Upper lobe of left lung (tissue), 6 donors: ENCODE measurements around the gene DNAJB6. TPM values are rescaled to one million over a fixed set of nuclear protein-coding genes. Genes with fewer than 3 reads are reported as not detected.

Experiments used
- ATAC-seq, 2 donors: fragments of 200-7000 bp; cut with Tn5 transposase; one replicate each; pipeline ENCODE4 v1.9.1; 2022; ENCODE audit warnings: mild to moderate bottlenecking in 2 of 2, moderate library complexity in 2 of 2; ENCODE audit not compliant: low FRiP score in 2 of 2
- DNase-seq, 2 donors: peaks; one replicate each; pipeline ENCODE4 v3.0.0-alpha.2; 2019 to 2020
- H3K27ac ChIP-seq, 4 donors: fragments of 200-600 bp; sonication (generic); one replicate each; pipeline ENCODE4 v1.5.1; 2016 to 2019
- H3K27me3 ChIP-seq, 4 donors: fragments of 200-600 bp; sonication (generic); one replicate each; pipeline ENCODE4 v1.5.1; 2017 to 2019
- H3K36me3 ChIP-seq, 4 donors: fragments of 200-600 bp; sonication (generic); one replicate each; pipeline ENCODE4 v1.5.1; 2016 to 2019
- H3K4me1 ChIP-seq, 4 donors: fragments of 200-600 bp; sonication (generic); one replicate each; pipeline ENCODE4 v1.5.1; 2018 to 2019
- H3K4me3 ChIP-seq, 4 donors: fragments of 200-600 bp; sonication (generic); one replicate each; pipeline ENCODE4 v1.5.1; 2017 to 2019; ENCODE audit warnings: mild to moderate bottlenecking in 2 of 4, moderate library complexity in 1 of 4
- H3K9me3 ChIP-seq, 4 donors: fragments of 200-600 bp; sonication (generic); one replicate each; pipeline ENCODE4 v1.5.1; 2018 to 2019
- EP300 ChIP-seq, 4 donors: sonication (generic); formaldehyde crosslinking; IDR thresholded peaks; one replicate each; pipeline ENCODE4 v1.5.1; 2017; ENCODE audit warnings: antibody characterized with exemption in 4 of 4, control low read depth in 2 of 4
- POLR2A ChIP-seq, 4 donors: fragments of 450-650 bp; IDR thresholded peaks; one replicate each; pipeline ENCODE4 v1.5.1; 2016 to 2017; ENCODE audit warnings: antibody characterized with exemption in 4 of 4, mild to moderate bottlenecking in 2 of 4
- POLR2AphosphoS5 ChIP-seq, 2 donors: sonication (generic); formaldehyde crosslinking; IDR thresholded peaks; one replicate each; pipeline ENCODE4 v1.5.1; 2017; ENCODE audit warnings: antibody characterized with exemption in 2 of 2
- WGBS, 2 donors: methylation state at CpG; one replicate each; pipeline ENCODE4 v1.1.5; 2017 to 2018; 5-methylcytosine and 5-hydroxymethylcytosine counted together
- total RNA-seq, 6 donors: library from RNA; depleted of rRNA in 4 of 6; stranded (reverse); fragments of >200 nt in 4 of 6; gene quantifications; one replicate each; pipeline versions ENCODE4 v1.1.0 to v1.2.1, GENCODE V29; 2016 to 2021
- TF ChIP-seq, protein P1 (sequence below), 6 experiments: fragments of 450-650 bp in 4 of 6; fragments of 200-600 bp in 2 of 6; sonication (generic) in 2 of 6; IDR thresholded peaks; one replicate each; pipeline ENCODE4 v1.5.1; 2016 to 2019; ENCODE audit warnings: antibody characterized with exemption in 6 of 6
- donor health status: DM: no; HTN: no; CAD: no; lungs with moderate emphysema.
- donor health status: DM: no; HTN: yes; CAD: no; lungs with severe emphysema.

DNAJB6 gene
- total RNA-seq, 6 donors from 2014 or later, result 64.1 to 99.6 (median 83.0) TPM

DNA sequence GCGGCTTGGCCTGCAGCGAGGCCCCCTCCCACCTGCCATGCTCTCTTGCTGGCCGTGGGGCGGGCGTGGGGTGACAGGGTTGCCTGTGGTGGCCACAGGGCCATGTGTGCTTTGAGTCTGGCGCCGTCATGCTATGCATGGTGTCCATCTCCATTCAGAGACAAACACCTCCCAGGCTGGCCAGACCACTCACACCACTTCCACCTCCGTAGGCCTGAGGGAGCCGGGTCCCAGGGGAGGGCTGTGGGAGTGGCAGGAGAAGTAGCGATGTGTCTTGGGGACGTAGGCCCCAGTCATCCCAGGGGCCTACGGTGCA lies 65.5 kb downstream of the DNAJB6 start:
- 91 to 92% methylated on average over 4 to 9 of the region's 12 CpGs for WGBS, 2 donors
- Histone ChIP-seq H3K36me3 (peaks cover 0 to 53% (median 26%) of the 10 kb centered on the region in 4 donors), H3K4me1 (peaks cover 8 to 27% (median 16%) of the 10 kb centered on the region in 4 donors), H3K27ac (no peak overlapping the region), H3K9me3 (no peaks in the 10 kb centered on the region), H3K27me3 (no peaks in the 10 kb centered on the region), H3K4me3 (no peak overlapping the region)
- ATAC-seq (no peak), DNase-seq (peak in 1 of 2 donors; percentile 71)
- no peak for TF ChIP-seq EP300 (IDR thresholded peaks at IDR 0.05)
- TF ChIP-seq POLR2AphosphoS5 (IDR thresholded peaks at IDR 0.05), result no peak
- TF ChIP-seq, protein P1, sequence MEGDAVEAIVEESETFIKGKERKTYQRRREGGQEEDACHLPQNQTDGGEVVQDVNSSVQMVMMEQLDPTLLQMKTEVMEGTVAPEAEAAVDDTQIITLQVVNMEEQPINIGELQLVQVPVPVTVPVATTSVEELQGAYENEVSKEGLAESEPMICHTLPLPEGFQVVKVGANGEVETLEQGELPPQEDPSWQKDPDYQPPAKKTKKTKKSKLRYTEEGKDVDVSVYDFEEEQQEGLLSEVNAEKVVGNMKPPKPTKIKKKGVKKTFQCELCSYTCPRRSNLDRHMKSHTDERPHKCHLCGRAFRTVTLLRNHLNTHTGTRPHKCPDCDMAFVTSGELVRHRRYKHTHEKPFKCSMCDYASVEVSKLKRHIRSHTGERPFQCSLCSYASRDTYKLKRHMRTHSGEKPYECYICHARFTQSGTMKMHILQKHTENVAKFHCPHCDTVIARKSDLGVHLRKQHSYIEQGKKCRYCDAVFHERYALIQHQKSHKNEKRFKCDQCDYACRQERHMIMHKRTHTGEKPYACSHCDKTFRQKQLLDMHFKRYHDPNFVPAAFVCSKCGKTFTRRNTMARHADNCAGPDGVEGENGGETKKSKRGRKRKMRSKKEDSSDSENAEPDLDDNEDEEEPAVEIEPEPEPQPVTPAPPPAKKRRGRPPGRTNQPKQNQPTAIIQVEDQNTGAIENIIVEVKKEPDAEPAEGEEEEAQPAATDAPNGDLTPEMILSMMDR (IDR thresholded peaks at IDR 0.05), result no peak
- TF ChIP-seq POLR2A (IDR thresholded peaks at IDR 0.05), result no peak

DNA sequence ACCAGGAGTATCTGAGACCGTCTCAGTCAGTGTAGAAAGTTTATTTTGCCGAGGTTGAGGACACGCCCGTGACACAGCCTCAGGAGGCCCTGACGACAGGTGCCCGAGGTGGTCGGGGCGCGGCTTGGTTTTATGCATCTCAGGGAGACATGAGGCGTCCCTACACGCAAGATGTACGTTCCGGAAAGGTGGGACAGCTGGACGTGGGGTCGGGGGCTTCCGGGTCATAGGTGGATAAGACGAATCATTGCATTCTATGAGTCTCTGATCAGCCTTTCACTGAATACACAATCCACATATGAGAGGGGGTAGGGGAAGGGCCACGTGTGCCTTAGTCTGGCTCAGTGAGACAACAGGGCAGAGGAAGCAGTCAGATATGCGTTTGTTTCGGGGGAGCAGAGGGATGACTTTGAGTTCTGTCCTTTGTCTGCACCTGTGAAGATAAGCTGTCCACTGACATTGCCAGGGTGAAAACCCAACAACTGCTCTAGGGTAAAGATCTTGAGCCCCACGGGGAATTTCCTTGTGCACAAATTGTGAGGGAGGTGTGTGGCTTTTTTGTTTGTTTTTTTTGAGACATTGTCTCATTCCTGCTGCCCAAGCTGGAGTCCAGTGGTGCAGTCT lies 66.2 kb downstream of the DNAJB6 start:
- Histone ChIP-seq H3K27ac (no peak overlapping the region), H3K27me3 (no peaks in the 10 kb centered on the region), H3K4me1 (peaks cover 3 to 20% (median 9%) of the 10 kb centered on the region in 4 donors), H3K36me3 (peaks cover 0 to 60% (median 30%) of the 10 kb centered on the region in 4 donors), H3K4me3 (no peak overlapping the region), H3K9me3 (no peaks in the 10 kb centered on the region)
- WGBS, 2 donors, result 84 to 87% methylated on average over 21 of the region's 21 CpGs
- TF ChIP-seq POLR2AphosphoS5 (IDR thresholded peaks at IDR 0.05) (no peak), POLR2A (IDR thresholded peaks at IDR 0.05) (no peak), EP300 (IDR thresholded peaks at IDR 0.05) (no peak)
- TF ChIP-seq, protein P1 (IDR thresholded peaks at IDR 0.05), result no peak
- DNase-seq, result peak in 1 of 2 donors; percentile 45
- no peak for ATAC-seq

GRCh38 chr7:157403646-157404401 lies 67.0 kb downstream of the DNAJB6 start:
- Histone ChIP-seq H3K27ac (no peak overlapping the region), H3K4me3 (no peak overlapping the region), H3K4me1 (peaks cover 0 to 12% (median 3%) of the 10 kb centered on the region in 4 donors), H3K27me3 (no peaks in the 10 kb centered on the region), H3K9me3 (no peaks in the 10 kb centered on the region), H3K36me3 (peaks cover 0 to 63% (median 30%) of the 10 kb centered on the region in 4 donors)
- no peak for ATAC-seq
- DNase-seq, result no peak
- no peak for TF ChIP-seq POLR2AphosphoS5 (IDR thresholded peaks at IDR 0.05)
- TF ChIP-seq POLR2A (IDR thresholded peaks at IDR 0.05), result no peak
- TF ChIP-seq, protein P1 (IDR thresholded peaks at IDR 0.05), result no peak
- no peak for TF ChIP-seq EP300 (IDR thresholded peaks at IDR 0.05)
- 79 to 83% methylated on average over 10 to 12 of the region's 12 CpGs for WGBS, 2 donors

DNA sequence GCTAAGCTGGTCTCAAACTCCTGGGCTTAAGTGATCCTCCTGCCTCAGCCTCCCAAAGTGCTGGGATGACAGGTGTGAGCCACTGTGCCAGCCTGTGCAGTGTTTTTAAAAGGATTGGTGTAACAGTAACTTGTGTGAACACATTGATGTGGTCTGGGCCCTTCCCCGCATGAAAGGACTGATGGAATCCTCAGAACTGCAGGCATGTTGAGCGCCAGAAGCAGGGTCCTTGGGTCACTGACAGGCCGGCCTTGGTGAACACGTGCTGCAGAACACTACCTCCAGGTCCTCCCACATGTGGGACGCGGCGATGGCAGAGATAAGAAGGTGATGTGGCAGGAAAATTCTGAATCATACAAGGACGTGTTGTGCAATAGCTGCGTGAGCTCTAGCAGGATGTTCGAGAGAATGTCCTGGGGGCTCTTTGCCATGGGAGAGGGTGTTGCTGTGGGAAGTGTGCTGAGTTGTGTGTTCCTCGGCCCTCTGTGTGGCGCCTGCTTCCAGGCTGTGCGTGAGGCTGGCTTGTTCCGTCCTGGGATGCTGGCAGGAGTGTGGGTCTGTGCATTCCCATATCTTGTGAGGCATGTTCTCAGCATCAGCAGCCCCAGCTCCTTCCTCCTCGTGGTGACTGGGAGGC lies 68.2 kb downstream of the DNAJB6 start:
- no peaks in the 10 kb centered on the region for H3K27me3 ChIP-seq
- no peak overlapping the region for H3K4me3 ChIP-seq
- no peak overlapping the region for H3K27ac ChIP-seq
- no peaks in the 10 kb centered on the region for H3K9me3 ChIP-seq
- 67 to 70% methylated on average over 13 to 15 of the region's 15 CpGs for WGBS, 2 donors
- peaks cover 3 to 63% (median 37%) of the 10 kb centered on the region in 4 donors for H3K36me3 ChIP-seq
- TF ChIP-seq, protein P1 (IDR thresholded peaks at IDR 0.05), result no peak
- TF ChIP-seq EP300 (IDR thresholded peaks at IDR 0.05) (no peak), POLR2A (IDR thresholded peaks at IDR 0.05) (no peak), POLR2AphosphoS5 (IDR thresholded peaks at IDR 0.05) (no peak)
- DNase-seq, result no peak
- peak in 1 of 2 donors; percentile 63 for ATAC-seq
- H3K4me1 ChIP-seq, result peaks cover 0 to 7% (median 0%) of the 10 kb centered on the region in 4 donors
